SK-N-SH treated with all-trans-retinoic acid at 6 μM for 48 hours (cell line): Measurements from ENCODE around the gene CYP17A1.

Experiments
- ATAC-seq: fragments of 200-7000 bp; cut with Tn5 transposase; 3 replicates; pipeline ENCODE4 v1.9.1; 2020; ENCODE audit warnings: mild to moderate bottlenecking, moderate library complexity
- ARNTL ChIP-seq: fragments of 450-650 bp; formaldehyde crosslinking; IDR thresholded peaks from 2 replicates; pipeline ENCODE4 v1.5.0; 2020; ENCODE audit warnings: low read depth, mild to moderate bottlenecking, moderate library complexity, borderline replicate concordance
- BACH2 ChIP-seq: fragments of 250-450 bp; sonication (Bioruptor Pico); IDR thresholded peaks from 2 replicates; pipeline ENCODE4 v1.9.0; 2021; ENCODE audit warnings: mild to moderate bottlenecking, borderline replicate concordance
- CSDC2 ChIP-seq: fragments of 250-450 bp; sonication (Bioruptor Pico); IDR thresholded peaks from 2 replicates; pipeline ENCODE4 v1.5.0; 2020; ENCODE audit warnings: mild to moderate bottlenecking, moderate library complexity
- ESRRG ChIP-seq: fragments of 250-450 bp; sonication (Bioruptor Pico); IDR thresholded peaks from 2 replicates; pipeline ENCODE4 v1.6.1; 2021; ENCODE audit warnings: mild to moderate bottlenecking
- GLIS3 ChIP-seq: fragments of 250-450 bp; sonication (Bioruptor Pico); IDR thresholded peaks from 2 replicates; pipeline ENCODE4 v1.5.0; 2020; ENCODE audit warnings: mild to moderate bottlenecking, moderate library complexity
- ISL1 ChIP-seq: fragments of 250-450 bp; sonication (Bioruptor Pico); IDR thresholded peaks from 2 replicates; pipeline ENCODE4 v2.1.2; 2022; ENCODE audit warnings: mild to moderate bottlenecking, moderate library complexity
- OSR1 ChIP-seq: fragments of 250-450 bp; sonication (Bioruptor Pico); IDR thresholded peaks from 2 replicates; pipeline ENCODE4 v1.8.0; 2022; ENCODE audit warnings: moderate library complexity, mild to moderate bottlenecking, inconsistent platforms
- PPARA ChIP-seq: fragments of 250-450 bp; sonication (Bioruptor Pico); IDR thresholded peaks from 2 replicates; pipeline ENCODE4 v1.5.0; 2020; ENCODE audit warnings: mild to moderate bottlenecking, borderline replicate concordance
- RARB ChIP-seq: fragments of 250-450 bp; sonication (Bioruptor Pico); IDR thresholded peaks from 2 replicates; pipeline ENCODE4 v1.8.0; 2021; ENCODE audit warnings: mild to moderate bottlenecking, moderate library complexity
- SNAI2 ChIP-seq: fragments of 250-450 bp; sonication (Bioruptor Pico); IDR thresholded peaks from 2 replicates; pipeline ENCODE4 v1.5.0; 2020; ENCODE audit warnings: mild to moderate bottlenecking, moderate library complexity
- TCF4 ChIP-seq: fragments of 250-450 bp; sonication (Bioruptor Pico); IDR thresholded peaks from 2 replicates; pipeline ENCODE4 v1.8.0; 2021; ENCODE audit warnings: mild to moderate bottlenecking, moderate library complexity, borderline replicate concordance
- ZFP3 ChIP-seq: fragments of 250-450 bp; sonication (Bioruptor Pico); IDR thresholded peaks from 2 replicates; pipeline ENCODE4 v1.5.0; 2020; ENCODE audit warnings: mild to moderate bottlenecking, moderate library complexity
- ZFP30 ChIP-seq: fragments of 450-650 bp; formaldehyde crosslinking; IDR thresholded peaks from 2 replicates; pipeline ENCODE4 v1.5.0; 2022; ENCODE audit warnings: mild to moderate bottlenecking, moderate library complexity
- ZNF565 ChIP-seq: fragments of 450-650 bp; formaldehyde crosslinking; conservative IDR thresholded peaks from 2 replicates; pipeline ENCODE4 v1.5.0; 2020; ENCODE audit warnings: low read depth, mild to moderate bottlenecking, moderate library complexity
- ZNF70 ChIP-seq: fragments of 450-650 bp; formaldehyde crosslinking; IDR thresholded peaks from 2 replicates; pipeline ENCODE4 v1.5.0; 2020; ENCODE audit warnings: mild to moderate bottlenecking, moderate library complexity
- ZNF8 ChIP-seq: fragments of 450-650 bp; formaldehyde crosslinking; IDR thresholded peaks from 2 replicates; pipeline ENCODE4 v1.5.0; 2020; ENCODE audit warnings: mild to moderate bottlenecking, moderate library complexity
- TF ChIP-seq, protein P1 (sequence below): fragments of 250-450 bp; sonication (Bioruptor Pico); IDR thresholded peaks from 2 replicates; pipeline ENCODE4 v1.8.0; 2020; ENCODE audit warnings: mild to moderate bottlenecking, moderate library complexity, borderline replicate concordance
- TF ChIP-seq, protein P2 (sequence below): fragments of 250-450 bp; sonication (Bioruptor Pico); IDR thresholded peaks from 2 replicates; pipeline ENCODE4 v1.5.1; 2020; ENCODE audit warnings: low read depth, mild to moderate bottlenecking, moderate library complexity
- TF ChIP-seq, protein P3 (sequence below): fragments of 250-450 bp; sonication (Bioruptor Pico); IDR thresholded peaks from 2 replicates; pipeline ENCODE4 v1.8.0; 2021; ENCODE audit warnings: low read depth, mild to moderate bottlenecking, moderate library complexity, borderline replicate concordance
- TF ChIP-seq, protein P4 (sequence below): fragments of 250-450 bp; sonication (Bioruptor Pico); IDR thresholded peaks from 2 replicates; pipeline ENCODE4 v1.5.1; 2021; ENCODE audit warnings: mild to moderate bottlenecking, moderate library complexity
- TF ChIP-seq, protein P5 (sequence below): fragments of 250-450 bp; sonication (Bioruptor Pico); IDR thresholded peaks from 2 replicates; pipeline ENCODE4 v1.5.0; 2020; ENCODE audit warnings: mild to moderate bottlenecking, moderate library complexity

Gene CYP17A1

DNA sequence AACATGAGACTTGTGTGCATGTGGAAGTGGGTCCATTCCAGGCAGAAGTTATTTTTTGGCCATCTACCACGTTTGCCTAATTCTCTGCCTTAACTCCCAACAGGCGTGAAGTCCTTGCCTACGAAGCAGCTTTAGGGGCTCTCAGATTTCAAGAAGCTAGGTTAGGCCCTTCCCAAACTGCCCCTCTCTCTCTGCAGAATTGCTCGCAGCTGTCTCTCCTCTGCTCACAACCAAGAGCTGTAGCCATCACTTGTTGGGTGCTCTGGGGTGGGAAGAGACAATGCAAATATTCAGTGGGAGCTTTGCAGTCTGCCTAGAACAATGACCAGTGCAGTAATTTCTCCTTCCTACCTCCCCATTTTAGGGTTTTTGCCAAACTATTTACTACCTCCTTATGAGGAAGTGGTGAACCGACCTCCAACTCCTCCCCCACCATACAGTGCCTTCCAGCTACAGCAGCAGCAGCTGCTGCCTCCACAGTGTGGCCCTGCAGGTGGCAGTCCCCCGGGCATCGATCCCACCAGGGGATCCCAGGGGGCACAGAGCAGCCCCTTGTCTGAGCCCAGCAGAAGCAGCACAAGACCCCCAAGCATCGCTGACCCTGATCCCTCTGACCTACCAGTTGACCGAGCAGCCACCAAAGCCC lies 24.9 kb downstream of the CYP17A1 start:
- no peak for ATAC-seq
- TF ChIP-seq BACH2 (CRISPR knock-in tag) (no peak), RARB (CRISPR knock-in tag) (no peak), TCF4 (CRISPR knock-in tag) (no peak), ZFP30 (no peak), OSR1 (CRISPR knock-in tag) (no peak), PPARA (no peak), ISL1 (CRISPR knock-in tag) (no peak), ARNTL (CRISPR knock-in tag) (no peak), GLIS3 (no peak)
- TF ChIP-seq, protein P1, sequence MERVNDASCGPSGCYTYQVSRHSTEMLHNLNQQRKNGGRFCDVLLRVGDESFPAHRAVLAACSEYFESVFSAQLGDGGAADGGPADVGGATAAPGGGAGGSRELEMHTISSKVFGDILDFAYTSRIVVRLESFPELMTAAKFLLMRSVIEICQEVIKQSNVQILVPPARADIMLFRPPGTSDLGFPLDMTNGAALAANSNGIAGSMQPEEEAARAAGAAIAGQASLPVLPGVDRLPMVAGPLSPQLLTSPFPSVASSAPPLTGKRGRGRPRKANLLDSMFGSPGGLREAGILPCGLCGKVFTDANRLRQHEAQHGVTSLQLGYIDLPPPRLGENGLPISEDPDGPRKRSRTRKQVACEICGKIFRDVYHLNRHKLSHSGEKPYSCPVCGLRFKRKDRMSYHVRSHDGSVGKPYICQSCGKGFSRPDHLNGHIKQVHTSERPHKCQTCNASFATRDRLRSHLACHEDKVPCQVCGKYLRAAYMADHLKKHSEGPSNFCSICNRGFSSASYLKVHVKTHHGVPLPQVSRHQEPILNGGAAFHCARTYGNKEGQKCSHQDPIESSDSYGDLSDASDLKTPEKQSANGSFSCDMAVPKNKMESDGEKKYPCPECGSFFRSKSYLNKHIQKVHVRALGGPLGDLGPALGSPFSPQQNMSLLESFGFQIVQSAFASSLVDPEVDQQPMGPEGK: no peak
- TF ChIP-seq, all 23 proteins: peak for 0

DNA sequence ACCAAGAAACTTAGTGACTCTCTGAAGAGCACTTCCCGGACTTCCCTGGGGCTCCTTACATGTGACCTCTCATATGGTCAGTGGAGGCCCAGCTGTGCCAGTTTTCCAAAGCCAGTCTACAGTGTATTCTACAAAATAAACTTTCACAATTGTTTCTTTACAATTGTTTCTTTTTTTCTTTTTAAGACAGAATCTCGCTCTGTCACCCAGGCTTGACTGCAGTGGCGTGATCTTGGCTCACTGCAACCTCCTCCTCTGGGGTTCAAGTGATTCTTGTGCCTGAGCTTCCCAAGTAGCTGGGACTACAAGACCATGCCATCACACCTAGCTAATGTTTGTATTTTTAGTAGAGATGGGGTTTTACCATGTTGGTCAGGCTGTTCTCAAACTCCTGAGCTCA lies 25.9 kb downstream of the CYP17A1 start:
- no peak for ATAC-seq
- TF ChIP-seq BACH2 (CRISPR knock-in tag): no peak

DNA sequence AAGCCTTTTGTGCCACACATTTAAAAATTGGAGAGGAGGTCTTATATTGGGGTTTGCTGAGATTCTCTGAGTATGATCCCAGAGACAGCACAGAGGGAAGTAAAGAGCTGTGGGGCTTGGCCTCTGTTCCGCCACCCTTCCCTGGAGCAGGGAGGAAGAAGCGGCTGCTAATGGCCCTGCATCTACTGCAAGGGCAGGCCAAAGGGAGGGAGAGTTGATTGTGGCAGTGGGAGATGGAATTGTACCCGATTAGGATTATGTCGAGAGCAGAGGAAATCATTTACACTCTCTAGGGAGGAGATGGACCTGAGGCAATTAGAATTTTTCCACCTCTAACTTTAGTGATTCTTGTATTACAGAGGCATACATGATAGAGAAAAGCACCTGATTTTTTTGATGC lies 28.8 kb downstream of the CYP17A1 start:
- TF ChIP-seq ZFP3 (CRISPR knock-in tag) (no peak), BACH2 (CRISPR knock-in tag) (no peak), ZFP30 (no peak), OSR1 (CRISPR knock-in tag) (no peak), ESRRG (no peak), ZNF565 (no peak), ZNF70 (no peak), CSDC2 (no peak), ISL1 (CRISPR knock-in tag) (no peak), SNAI2 (CRISPR knock-in tag) (no peak), GLIS3 (no peak), ZNF8 (CRISPR knock-in tag) (no peak)
- TF ChIP-seq, protein P2, sequence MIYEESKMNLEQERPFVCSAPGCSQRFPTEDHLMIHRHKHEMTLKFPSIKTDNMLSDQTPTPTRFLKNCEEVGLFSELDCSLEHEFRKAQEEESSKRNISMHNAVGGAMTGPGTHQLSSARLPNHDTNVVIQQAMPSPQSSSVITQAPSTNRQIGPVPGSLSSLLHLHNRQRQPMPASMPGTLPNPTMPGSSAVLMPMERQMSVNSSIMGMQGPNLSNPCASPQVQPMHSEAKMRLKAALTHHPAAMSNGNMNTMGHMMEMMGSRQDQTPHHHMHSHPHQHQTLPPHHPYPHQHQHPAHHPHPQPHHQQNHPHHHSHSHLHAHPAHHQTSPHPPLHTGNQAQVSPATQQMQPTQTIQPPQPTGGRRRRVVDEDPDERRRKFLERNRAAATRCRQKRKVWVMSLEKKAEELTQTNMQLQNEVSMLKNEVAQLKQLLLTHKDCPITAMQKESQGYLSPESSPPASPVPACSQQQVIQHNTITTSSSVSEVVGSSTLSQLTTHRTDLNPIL (CRISPR knock-in tag): no peak
- TF ChIP-seq, protein P3, sequence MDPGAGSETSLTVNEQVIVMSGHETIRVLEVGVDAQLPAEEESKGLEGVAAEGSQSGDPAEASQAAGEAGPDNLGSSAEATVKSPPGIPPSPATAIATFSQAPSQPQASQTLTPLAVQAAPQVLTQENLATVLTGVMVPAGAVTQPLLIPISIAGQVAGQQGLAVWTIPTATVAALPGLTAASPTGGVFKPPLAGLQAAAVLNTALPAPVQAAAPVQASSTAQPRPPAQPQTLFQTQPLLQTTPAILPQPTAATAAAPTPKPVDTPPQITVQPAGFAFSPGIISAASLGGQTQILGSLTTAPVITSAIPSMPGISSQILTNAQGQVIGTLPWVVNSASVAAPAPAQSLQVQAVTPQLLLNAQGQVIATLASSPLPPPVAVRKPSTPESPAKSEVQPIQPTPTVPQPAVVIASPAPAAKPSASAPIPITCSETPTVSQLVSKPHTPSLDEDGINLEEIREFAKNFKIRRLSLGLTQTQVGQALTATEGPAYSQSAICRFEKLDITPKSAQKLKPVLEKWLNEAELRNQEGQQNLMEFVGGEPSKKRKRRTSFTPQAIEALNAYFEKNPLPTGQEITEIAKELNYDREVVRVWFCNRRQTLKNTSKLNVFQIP (CRISPR knock-in tag): no peak
- TF ChIP-seq, protein P1: no peak
- TF ChIP-seq, protein P4, sequence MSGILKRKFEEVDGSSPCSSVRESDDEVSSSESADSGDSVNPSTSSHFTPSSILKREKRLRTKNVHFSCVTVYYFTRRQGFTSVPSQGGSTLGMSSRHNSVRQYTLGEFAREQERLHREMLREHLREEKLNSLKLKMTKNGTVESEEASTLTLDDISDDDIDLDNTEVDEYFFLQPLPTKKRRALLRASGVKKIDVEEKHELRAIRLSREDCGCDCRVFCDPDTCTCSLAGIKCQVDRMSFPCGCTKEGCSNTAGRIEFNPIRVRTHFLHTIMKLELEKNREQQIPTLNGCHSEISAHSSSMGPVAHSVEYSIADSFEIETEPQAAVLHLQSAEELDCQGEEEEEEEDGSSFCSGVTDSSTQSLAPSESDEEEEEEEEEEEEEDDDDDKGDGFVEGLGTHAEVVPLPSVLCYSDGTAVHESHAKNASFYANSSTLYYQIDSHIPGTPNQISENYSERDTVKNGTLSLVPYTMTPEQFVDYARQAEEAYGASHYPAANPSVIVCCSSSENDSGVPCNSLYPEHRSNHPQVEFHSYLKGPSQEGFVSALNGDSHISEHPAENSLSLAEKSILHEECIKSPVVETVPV: no peak
- TF ChIP-seq, protein P5, sequence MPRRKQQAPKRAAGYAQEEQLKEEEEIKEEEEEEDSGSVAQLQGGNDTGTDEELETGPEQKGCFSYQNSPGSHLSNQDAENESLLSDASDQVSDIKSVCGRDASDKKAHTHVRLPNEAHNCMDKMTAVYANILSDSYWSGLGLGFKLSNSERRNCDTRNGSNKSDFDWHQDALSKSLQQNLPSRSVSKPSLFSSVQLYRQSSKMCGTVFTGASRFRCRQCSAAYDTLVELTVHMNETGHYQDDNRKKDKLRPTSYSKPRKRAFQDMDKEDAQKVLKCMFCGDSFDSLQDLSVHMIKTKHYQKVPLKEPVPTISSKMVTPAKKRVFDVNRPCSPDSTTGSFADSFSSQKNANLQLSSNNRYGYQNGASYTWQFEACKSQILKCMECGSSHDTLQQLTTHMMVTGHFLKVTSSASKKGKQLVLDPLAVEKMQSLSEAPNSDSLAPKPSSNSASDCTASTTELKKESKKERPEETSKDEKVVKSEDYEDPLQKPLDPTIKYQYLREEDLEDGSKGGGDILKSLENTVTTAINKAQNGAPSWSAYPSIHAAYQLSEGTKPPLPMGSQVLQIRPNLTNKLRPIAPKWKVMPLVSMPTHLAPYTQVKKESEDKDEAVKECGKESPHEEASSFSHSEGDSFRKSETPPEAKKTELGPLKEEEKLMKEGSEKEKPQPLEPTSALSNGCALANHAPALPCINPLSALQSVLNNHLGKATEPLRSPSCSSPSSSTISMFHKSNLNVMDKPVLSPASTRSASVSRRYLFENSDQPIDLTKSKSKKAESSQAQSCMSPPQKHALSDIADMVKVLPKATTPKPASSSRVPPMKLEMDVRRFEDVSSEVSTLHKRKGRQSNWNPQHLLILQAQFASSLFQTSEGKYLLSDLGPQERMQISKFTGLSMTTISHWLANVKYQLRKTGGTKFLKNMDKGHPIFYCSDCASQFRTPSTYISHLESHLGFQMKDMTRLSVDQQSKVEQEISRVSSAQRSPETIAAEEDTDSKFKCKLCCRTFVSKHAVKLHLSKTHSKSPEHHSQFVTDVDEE (CRISPR knock-in tag): no peak
- ATAC-seq: no peak
